ENCODE measurements around the gene TBC1D14.

The TBC1D14 gene

GRCh38 chr4:7020856-7021255, 111.2 kb downstream of the TBC1D14 start:
- no peak for DNase-seq (ENCODE audit: low read depth in 2 of 2)

GRCh38 chr4:7021355-7021754, 111.7 kb downstream of the TBC1D14 start:
- no peak for DNase-seq (ENCODE audit: low read depth in 2 of 2)

GRCh38 chr4:7021930-7022664, 112.5 kb downstream of the TBC1D14 start:
- no peak for DNase-seq (ENCODE audit: low read depth in 2 of 2)

- DNase-seq (ENCODE audit: low read depth in 2 of 2): no peak
Observed at GRCh38 chr4:7023486-7023885, 113.9 kb downstream of the TBC1D14 start.

GRCh38 chr4:7023901-7024300, 114.3 kb downstream of the TBC1D14 start:
- no peak for DNase-seq (ENCODE audit: low read depth in 2 of 2)

- DNase-seq (ENCODE audit: low read depth in 2 of 2): no peak
Observed at GRCh38 chr4:7024336-7024890, 114.8 kb downstream of the TBC1D14 start.

- DNase-seq (ENCODE audit: low read depth in 2 of 2): no peak
Observed at GRCh38 chr4:7025040-7025602, 115.5 kb downstream of the TBC1D14 start.

GRCh38 chr4:7026107-7026506, 116.5 kb downstream of the TBC1D14 start:
- no peak for DNase-seq (ENCODE audit: low read depth in 2 of 2)

- DNase-seq (ENCODE audit: low read depth in 2 of 2): no peak
Observed at GRCh38 chr4:7027284-7027683, 117.7 kb downstream of the TBC1D14 start.

- DNase-seq (ENCODE audit: low read depth in 2 of 2): no peak
Observed at GRCh38 chr4:7027913-7028312, 118.3 kb downstream of the TBC1D14 start.

- no peak for DNase-seq (ENCODE audit: low read depth in 2 of 2)
Observed at GRCh38 chr4:7029212-7029611, 119.6 kb downstream of the TBC1D14 start.

GRCh38 chr4:7029921-7030320, 120.3 kb downstream of the TBC1D14 start:
- DNase-seq (ENCODE audit: low read depth in 2 of 2): no peak

- no peak for DNase-seq (ENCODE audit: low read depth in 2 of 2)
Observed at GRCh38 chr4:7030856-7031255, 121.2 kb downstream of the TBC1D14 start.

- DNase-seq (ENCODE audit: low read depth in 2 of 2): no peak
Observed at GRCh38 chr4:7031558-7032449, 122.2 kb downstream of the TBC1D14 start.

GRCh38 chr4:7032596-7032995, 123.0 kb downstream of the TBC1D14 start:
- no peak for DNase-seq (ENCODE audit: low read depth in 2 of 2)

- no peak for DNase-seq (ENCODE audit: low read depth in 2 of 2)
Observed at GRCh38 chr4:7034262-7035081, 124.8 kb downstream of the TBC1D14 start.

GRCh38 chr4:7037425-7037824, 127.8 kb downstream of the TBC1D14 start:
- no peak for DNase-seq (ENCODE audit: low read depth in 2 of 2)

- no peak for DNase-seq (ENCODE audit: low read depth in 2 of 2)
Observed at GRCh38 chr4:7040765-7041164, 131.1 kb downstream of the TBC1D14 start.

GRCh38 chr4:7041246-7041645, 131.6 kb downstream of the TBC1D14 start:
- DNase-seq (ENCODE audit: low read depth in 2 of 2): no peak

GRCh38 chr4:7041801-7042502, 132.3 kb downstream of the TBC1D14 start:
- DNase-seq (ENCODE audit: low read depth in 2 of 2): no peak
